GM18505 (cell line): ENCODE data around the gene ITPR1.
A peak's percentile ranks its signal among the peaks of the same experiment; 100 is the strongest.

Experiments
- ATAC-seq: cut with Tn5 transposase; IDR thresholded peaks from one replicate; pipeline ENCODE4 v1.9.1; 2021; ENCODE audit not compliant: unreplicated experiment
- POLR2A ChIP-seq: IDR thresholded peaks from 4 replicates; pipeline ENCODE4 v1.6.1; 2011; ENCODE audit warnings: borderline replicate concordance; ENCODE audit not compliant: insufficient read depth, insufficient read length; ENCODE audit errors: extremely low read depth

ITPR1 gene

GRCh38 chr3:4823986-4824925, 331.1 kb downstream of the ITPR1 start:
- no peak for TF ChIP-seq POLR2A
- no peak for ATAC-seq

- no peak for ATAC-seq
These were observed 331.8 kb downstream of the ITPR1 start for GRCh38 chr3:4824926-4825325.

GRCh38 chr3:4825436-4826236, 332.5 kb downstream of the ITPR1 start:
- no peak for ATAC-seq
- no peak for TF ChIP-seq POLR2A

More at GRCh38 chr3:4824926-4825325, 331.8 kb downstream of the ITPR1 start:
- TF ChIP-seq POLR2A = no peak

DNA sequence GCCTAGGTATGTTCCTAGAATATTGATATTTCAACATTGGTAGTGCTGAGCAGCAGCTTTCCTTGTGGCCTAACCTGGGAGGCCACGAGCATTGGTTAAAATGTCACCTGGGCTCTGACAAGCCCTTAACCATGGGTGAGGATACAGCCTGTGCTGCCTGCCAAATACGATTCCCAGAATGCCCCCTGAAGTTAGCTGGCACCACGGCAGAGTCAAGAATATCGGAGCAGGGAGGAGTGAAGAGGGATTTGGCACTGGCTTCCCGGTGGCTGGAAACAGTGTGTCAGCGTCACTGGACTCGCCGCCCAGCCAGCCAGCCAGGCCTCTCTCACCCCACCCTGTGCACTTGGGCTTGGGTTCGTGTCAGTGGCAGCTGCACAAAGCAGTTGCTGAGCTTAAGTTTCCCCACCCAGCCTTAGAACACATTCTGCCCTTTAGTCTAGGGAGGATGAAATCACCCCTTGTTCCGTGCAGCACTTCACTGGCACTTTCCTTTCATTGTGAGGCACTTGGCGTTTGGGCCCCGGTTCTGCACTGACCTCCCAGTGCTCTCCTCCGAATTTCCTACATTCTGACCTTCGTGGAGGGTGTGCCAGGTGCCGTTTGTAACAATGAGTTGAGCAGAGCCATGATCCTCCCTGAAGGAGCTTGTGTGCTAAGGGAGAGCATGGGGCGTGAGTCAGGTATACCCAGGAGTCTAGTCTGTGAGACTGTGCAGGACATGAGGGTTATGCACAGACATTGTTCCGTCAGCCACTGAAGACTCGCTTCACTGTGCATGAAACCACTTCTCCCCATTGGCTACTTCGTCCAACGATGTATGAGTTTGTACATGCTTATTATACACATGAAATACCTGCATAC, 333.3 kb downstream of the ITPR1 start:
- no peak for ATAC-seq
- TF ChIP-seq POLR2A = no peak

GRCh38 chr3:4827767-4828166, 334.6 kb downstream of the ITPR1 start:
- no peak for TF ChIP-seq POLR2A
- ATAC-seq = no peak

- ATAC-seq = no peak
- no peak for TF ChIP-seq POLR2A
These were observed 335.3 kb downstream of the ITPR1 start for GRCh38 chr3:4828279-4829030.

GRCh38 chr3:4829031-4829394, 335.9 kb downstream of the ITPR1 start:
- ATAC-seq = peak; percentile 30
- no peak for TF ChIP-seq POLR2A

GRCh38 chr3:4830586-4830914, 337.4 kb downstream of the ITPR1 start:
- TF ChIP-seq POLR2A = no peak

GRCh38 chr3:4831580-4831950, 338.4 kb downstream of the ITPR1 start:
- TF ChIP-seq POLR2A = no peak
- peak; percentile 22 for ATAC-seq

More at GRCh38 chr3:4830586-4830914, 337.4 kb downstream of the ITPR1 start:
- ATAC-seq = no peak

DNA sequence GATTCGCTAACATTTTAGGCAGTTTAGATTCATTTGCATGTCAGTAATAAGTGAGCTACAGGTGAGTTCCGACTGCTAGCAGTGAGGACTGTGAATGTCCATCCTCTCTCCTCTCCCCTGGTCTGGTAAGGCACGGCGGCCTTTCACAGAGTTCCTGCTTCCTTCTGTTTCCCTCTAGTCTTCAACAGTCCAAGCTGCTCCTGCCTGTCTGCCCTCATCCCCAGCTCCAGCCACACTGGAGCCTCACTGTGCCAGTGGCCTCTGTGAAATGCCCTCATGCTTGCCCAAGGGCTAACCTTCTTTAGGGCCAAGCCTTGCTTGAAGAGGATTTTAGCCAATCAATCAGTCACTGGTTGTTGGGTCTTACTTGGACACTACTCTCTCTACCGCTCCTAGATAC, 340.3 kb downstream of the ITPR1 start:
- no peak for TF ChIP-seq POLR2A
- ATAC-seq = no peak

DNA sequence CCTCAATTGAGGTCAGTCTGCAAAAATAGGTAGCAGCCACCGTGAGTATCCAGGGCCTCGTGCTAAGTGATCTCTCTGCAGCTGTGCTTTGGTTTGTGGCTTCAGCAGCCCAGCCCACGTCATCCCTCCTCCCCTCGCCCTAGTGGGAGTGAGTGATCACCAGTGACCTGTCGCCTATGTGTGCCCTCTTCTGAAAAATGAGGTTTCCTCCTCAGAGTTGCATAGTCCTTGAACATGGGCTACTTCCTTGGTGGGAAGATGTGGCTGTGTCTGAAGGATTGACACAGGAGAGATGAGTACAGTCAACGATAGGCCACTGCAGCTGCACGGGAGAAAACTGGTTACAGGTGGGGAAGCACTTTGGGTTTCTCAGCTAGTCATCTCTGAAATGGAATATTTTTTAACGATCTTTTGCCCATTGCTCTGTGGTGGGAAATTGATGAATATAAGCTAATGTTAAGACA, 341.3 kb downstream of the ITPR1 start:
- ATAC-seq = peak; percentile 46
- peak; percentile 31 for TF ChIP-seq POLR2A

DNA sequence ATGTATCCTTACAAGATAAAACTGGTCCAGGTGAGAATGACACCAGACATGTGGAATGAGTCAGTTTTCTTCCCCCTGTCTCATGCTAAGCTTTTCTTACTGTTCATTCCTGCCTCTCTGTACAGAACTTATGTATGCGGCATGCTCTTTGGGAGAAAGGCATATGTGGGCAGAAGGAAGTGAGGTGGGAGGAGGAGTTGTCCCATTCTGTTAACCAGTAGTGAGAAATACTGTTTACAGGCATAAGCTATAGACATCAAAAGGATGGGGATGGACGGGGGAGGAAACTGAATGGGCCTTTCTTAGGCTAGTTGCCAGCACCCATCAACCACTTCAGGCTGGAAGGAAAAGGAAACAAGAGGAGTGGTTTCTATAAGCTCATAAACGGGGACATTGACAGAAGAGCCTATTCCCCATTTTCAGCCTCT, 342.5 kb downstream of the ITPR1 start:
- TF ChIP-seq POLR2A = no peak
- no peak for ATAC-seq
